Loucy (cell line): ENCODE data around the gene C10orf67.

Experiments used
- H2AFZ ChIP-seq: fragments of 200-600 bp; sonication (generic); 2 replicates; pipeline ENCODE4 v1.6.0; 2016; ENCODE audit warnings: antibody characterized with exemption, mild to moderate bottlenecking, low read length, moderate library complexity
- H3F3A ChIP-seq: fragments of 200-600 bp; 2 replicates; pipeline ENCODE4 v1.6.0; 2016; ENCODE audit warnings: antibody characterized with exemption, low read depth, mild to moderate bottlenecking
- H3K27me3 ChIP-seq: fragments of 200-600 bp; sonication (generic); 2 replicates; pipeline ENCODE4 v1.6.1; 2014; ENCODE audit warnings: low read length, mild to moderate bottlenecking; ENCODE audit not compliant: insufficient read depth, poor library complexity, severe bottlenecking
- H3K36me3 ChIP-seq: fragments of 200-600 bp; sonication (generic); 2 replicates; pipeline ENCODE4 v1.6.1; 2016; ENCODE audit warnings: low read length; ENCODE audit not compliant: insufficient read depth
- H3K4me1 ChIP-seq: fragments of 200-600 bp; sonication (generic); 2 replicates; pipeline ENCODE4 v1.5.1; 2014; ENCODE audit warnings: low read length, mild to moderate bottlenecking; ENCODE audit not compliant: insufficient read depth, poor library complexity, severe bottlenecking
- H3K4me2 ChIP-seq: fragments of 200-600 bp; sonication (generic); 2 replicates; pipeline ENCODE4 v1.6.0; 2014; ENCODE audit warnings: antibody characterized with exemption, low read length, low read depth, mild to moderate bottlenecking; ENCODE audit not compliant: poor library complexity, severe bottlenecking
- H3K4me3 ChIP-seq: fragments of 200-600 bp; sonication (generic); 2 replicates; pipeline ENCODE4 v1.5.1; 2014; ENCODE audit warnings: low read length, mild to moderate bottlenecking, mixed read lengths; ENCODE audit not compliant: poor library complexity, severe bottlenecking
- H3K79me2 ChIP-seq: fragments of 200-600 bp; sonication (generic); 2 replicates; pipeline ENCODE4 v1.6.1; 2014; ENCODE audit warnings: low read length; ENCODE audit not compliant: insufficient read depth
- H3K9ac ChIP-seq: fragments of 200-600 bp; sonication (generic); 2 replicates; pipeline ENCODE4 v1.6.0; 2014; ENCODE audit warnings: mild to moderate bottlenecking, low read depth, low read length, moderate library complexity; ENCODE audit not compliant: poor library complexity, severe bottlenecking
- H3K9me2 ChIP-seq: fragments of 200-600 bp; sonication (generic); replicated peaks from 2 replicates; pipeline ENCODE4 v1.6.1; 2016; ENCODE audit warnings: low read depth, low read length, mixed read lengths
- H3K9me3 ChIP-seq: fragments of 200-600 bp; sonication (generic); 2 replicates; pipeline ENCODE4 v1.6.1; 2014; ENCODE audit warnings: mild to moderate bottlenecking, antibody characterized with exemption, low read length, low read depth; ENCODE audit not compliant: insufficient read depth
- H4K20me1 ChIP-seq: fragments of 200-600 bp; sonication (generic); 2 replicates; pipeline ENCODE4 v1.6.0; 2014; ENCODE audit warnings: antibody characterized with exemption, low read length, mild to moderate bottlenecking; ENCODE audit not compliant: insufficient read depth, poor library complexity, severe bottlenecking
- CTCF ChIP-seq: fragments of 200-600 bp; sonication (generic); conservative IDR thresholded peaks from 2 replicates; pipeline ENCODE4 v1.5.1; 2014; ENCODE audit warnings: mild to moderate bottlenecking, antibody characterized with exemption, low read length
- EZH2phosphoT487 ChIP-seq: fragments of 200-600 bp; IDR thresholded peaks from 2 replicates; pipeline ENCODE4 v1.6.1; 2018; ENCODE audit warnings: antibody characterized with exemption, mild to moderate bottlenecking, moderate library complexity, borderline replicate concordance

The C10orf67 gene

GRCh38 chr10:23192712-23193434, 151.7 kb downstream of the C10orf67 start:
- no peak for TF ChIP-seq CTCF
- TF ChIP-seq EZH2phosphoT487 = no peak
- H3K9me2 ChIP-seq = no peaks in the 10 kb centered on the region
- no peaks in the 10 kb centered on the region for H3K9me3 ChIP-seq
- no peak overlapping the region for H3K4me3 ChIP-seq
- no peaks in the 10 kb centered on the region for H3F3A ChIP-seq
- H3K27me3 ChIP-seq = no peaks in the 10 kb centered on the region
- no peak overlapping the region for H3K4me2 ChIP-seq
- H3K79me2 ChIP-seq = no peaks in the 10 kb centered on the region
- no peak overlapping the region for H3K9ac ChIP-seq
- H3K4me1 ChIP-seq = no peaks in the 10 kb centered on the region
- H3K36me3 ChIP-seq = no peaks in the 10 kb centered on the region
- no peaks in the 10 kb centered on the region for H4K20me1 ChIP-seq
- H2AFZ ChIP-seq = no peak overlapping the region

DNA sequence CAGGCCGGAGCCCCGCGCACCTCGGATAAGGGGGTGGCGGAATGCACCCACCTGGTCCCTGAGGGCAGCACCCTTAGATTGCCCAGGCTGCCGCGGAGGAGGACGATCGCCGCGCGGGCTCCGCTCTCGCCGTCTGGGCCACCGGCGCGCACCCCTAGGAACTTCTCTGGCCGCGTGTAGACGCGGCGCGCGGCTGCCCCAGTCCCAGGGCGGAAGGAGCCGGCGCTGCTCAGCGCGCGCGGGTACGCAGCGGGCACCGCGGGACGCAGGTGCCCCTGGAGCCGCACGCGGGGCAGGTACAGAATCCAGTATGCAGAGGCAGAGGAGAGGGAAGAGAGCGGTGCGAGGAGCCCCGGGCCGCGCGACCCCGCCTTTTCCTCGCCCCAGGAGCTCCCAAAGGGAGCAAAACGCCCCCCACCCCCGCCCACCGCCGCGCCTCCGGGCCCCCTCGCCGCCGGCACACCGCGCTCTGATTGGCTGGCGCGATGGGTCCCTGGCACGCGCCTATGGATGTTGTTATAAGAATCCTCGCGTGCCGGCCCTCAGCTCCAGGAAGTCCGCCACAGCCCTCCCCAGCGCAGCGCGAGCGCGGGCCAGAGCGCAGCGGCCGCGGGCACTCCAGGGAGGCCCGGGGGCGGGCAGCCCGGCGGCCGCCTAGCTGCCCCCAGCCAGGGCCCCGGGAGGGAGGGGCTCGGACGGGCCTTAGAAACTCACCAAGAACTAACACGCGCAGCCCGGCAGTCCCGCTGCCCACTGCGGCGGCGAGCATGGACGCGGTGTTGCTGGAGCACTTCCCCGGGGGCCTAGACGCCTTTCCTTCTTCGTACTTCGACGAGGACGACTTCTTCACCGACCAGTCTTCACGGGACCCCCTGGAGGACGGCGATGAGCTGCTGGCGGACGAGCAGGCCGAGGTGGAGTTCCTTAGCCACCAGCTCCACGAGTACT, 152.6 kb downstream of the C10orf67 start, which contains the start of gene PTF1A:
Gene PTF1A, plus strand, starts transcription at position 549 of the 948 bp plus-strand sequence. Its CDS starts 219 bp downstream, at position 768.
- H3K4me3 ChIP-seq = no peak within 1 kb of the TSS
- H3K9me3 ChIP-seq = no peaks in the 10 kb centered on the region
- TF ChIP-seq EZH2phosphoT487 (no peak), CTCF (no peak)
- no peaks in the 10 kb centered on the region for H3F3A ChIP-seq
- H3K4me2 ChIP-seq = no peak within 1 kb of the TSS
- H4K20me1 ChIP-seq = no peaks in the 10 kb centered on the region
- no peaks in the 10 kb centered on the region for H3K79me2 ChIP-seq
- H3K9ac ChIP-seq = no peak within 1 kb of the TSS
- H3K9me2 ChIP-seq = no peaks in the 10 kb centered on the region
- no peak within 1 kb of the TSS for H2AFZ ChIP-seq
- no peaks in the 10 kb centered on the region for H3K27me3 ChIP-seq
- H3K4me1 ChIP-seq = no peaks in the 10 kb centered on the region
- no peaks in the 10 kb centered on the region for H3K36me3 ChIP-seq

DNA sequence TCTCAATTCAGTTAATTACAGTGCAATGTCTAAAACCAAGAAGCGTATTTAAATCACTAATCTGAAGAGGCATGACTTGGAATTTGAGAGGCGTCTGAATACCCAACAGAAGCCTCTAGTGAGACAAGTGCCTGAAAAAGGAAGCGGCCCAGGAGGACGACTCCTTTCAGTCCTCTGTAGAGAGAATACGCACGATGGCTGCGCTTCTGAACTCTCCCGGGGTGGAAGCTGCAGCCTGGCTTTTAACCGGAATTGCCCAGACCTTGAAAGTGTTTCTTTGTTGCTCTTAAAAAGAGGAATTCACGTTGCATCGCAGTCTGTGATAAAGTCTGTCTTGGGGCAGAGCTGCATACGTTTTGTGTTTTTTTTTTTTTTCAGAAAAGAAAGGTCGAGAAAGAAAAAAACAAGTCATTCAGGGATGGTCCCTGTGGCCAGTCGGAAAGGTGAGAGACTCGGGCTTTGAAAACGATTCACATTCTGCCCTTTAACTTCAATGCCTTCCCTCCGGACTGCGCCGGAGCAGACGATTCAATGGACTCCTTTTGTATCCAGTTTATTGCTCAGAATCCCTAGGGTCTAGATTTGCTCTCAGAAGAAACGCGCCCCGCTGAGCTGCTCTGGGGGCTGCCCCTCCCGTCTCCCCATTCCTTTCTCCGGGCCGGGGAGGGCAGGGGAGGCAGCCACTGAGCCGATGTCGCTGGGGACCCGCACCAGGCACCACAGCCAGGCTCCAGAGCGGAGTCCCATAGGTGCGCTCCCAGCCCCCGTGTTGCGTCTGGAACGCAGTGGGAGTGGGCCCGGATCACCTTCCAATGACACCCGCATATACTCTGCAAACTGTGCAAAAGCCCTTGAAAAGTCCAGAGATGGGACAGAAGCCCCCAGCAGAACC, 153.5 kb downstream of the C10orf67 start:
- no peaks in the 10 kb centered on the region for H3F3A ChIP-seq
- H3K4me1 ChIP-seq = no peaks in the 10 kb centered on the region
- H3K9ac ChIP-seq = no peak overlapping the region
- no peak for TF ChIP-seq CTCF
- no peak for TF ChIP-seq EZH2phosphoT487
- H3K4me2 ChIP-seq = no peak overlapping the region
- H3K9me3 ChIP-seq = no peaks in the 10 kb centered on the region
- H3K4me3 ChIP-seq = no peak overlapping the region
- H4K20me1 ChIP-seq = no peaks in the 10 kb centered on the region
- no peak overlapping the region for H2AFZ ChIP-seq
- H3K27me3 ChIP-seq = no peaks in the 10 kb centered on the region
- H3K79me2 ChIP-seq = no peaks in the 10 kb centered on the region
- H3K36me3 ChIP-seq = no peaks in the 10 kb centered on the region
- H3K9me2 ChIP-seq = no peaks in the 10 kb centered on the region
